Cardiac septum (tissue), 1 donor: ENCODE data around the gene COA8. TPM values are rescaled to one million over a fixed set of nuclear protein-coding genes. Genes with fewer than 3 reads are reported as not detected.
A peak's percentile ranks its signal among the peaks of the same experiment; 100 is the strongest.

ENCODE experiments used
- DNase-seq: peaks from one replicate; pipeline ENCODE4 v3.0.0-alpha.2; 2020; ENCODE audit warnings: low spot score
- intact Hi-C: fragments of 100-400 bp; cut with DNase I; formaldehyde crosslinking; loops from one replicate; pipeline ENCODE4 v1.14.0; 2022
- total RNA-seq: library from RNA; stranded (reverse); fragmentation: NEBNext Ultra II Directional; extraction: Animal tissue kit (Norgen Biotek cat#: 25700); gene quantifications from one replicate; pipeline ENCODE4 v1.2.1, GENCODE V29; 2021
- donor health status: DM: no; HTN: no; CAD: no.

Gene COA8
- total RNA-seq, 1 donor from 2014 or later: 43.8 TPM

DNA sequence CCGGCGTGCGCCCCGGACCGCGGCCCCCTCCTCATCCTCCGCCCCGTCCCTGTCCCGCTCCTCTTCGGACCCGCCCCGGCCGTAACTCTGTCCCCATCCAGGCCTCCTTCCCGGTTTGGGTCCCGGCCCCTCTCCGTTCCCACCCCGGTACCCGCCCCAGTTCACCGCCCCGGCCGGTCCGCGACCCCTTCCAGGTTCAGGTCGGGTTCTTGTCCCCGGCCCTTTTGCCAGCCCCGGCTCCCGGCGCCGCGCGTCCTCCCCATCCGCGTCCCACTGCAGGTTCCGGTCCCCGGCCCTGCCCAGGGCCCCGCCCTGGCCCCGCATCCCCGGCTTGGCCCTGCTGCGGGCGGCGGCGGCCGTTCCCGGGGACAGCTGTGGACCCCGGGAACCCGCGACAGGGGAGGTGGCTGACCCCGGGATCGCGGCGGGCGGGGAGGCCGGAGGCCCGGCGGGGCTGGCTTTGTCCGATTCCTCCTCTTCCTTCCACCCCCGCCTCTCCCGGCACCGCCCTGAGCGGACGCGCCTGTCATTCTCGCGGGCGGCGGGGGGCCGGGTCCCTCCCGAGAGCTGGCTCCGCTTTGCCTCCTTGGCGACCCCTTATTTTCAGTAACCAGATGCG, 66.9 kb downstream of the COA8 start:
- intact Hi-C loops: loop anchor here (5.0 kb wide), 2 partner anchors 52 to 88 kb away; partner anchors contain the start of genes XRCC3 and ZFYVE21
- peak; percentile 88 for DNase-seq

DNA sequence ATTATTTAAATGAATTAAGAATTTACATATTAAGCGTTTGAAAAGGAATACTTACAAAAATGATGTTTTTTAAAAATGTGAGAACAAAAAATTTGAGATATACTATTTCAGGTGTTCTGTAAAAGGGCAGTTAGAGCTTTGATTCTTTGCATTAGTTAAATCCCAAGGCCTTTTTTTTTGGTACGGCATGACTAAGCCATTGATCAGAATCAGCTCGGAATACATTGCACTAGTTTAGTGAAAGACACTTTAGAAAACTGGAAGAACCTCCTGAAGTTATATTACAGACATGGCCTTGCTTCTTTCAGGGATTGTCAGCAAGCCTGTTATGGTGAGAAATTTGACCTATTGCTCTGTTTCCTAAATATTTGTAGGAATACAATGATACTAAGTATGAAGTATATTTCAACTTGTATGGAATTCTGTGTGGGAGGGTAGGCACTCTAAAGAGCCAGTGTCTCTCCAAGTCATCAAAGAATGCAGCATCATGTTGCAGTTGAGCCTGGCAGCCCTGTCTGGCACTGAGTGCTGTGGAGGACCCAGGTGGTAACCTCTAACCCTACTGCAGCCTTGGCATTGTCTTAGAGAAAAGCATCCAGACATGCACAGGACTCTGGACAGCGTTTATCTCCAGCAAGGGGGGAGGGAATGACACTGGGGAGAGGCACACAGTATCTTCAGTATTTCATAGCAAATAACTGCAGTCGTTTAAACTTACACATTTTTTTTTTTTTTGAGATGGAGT, 67.8 kb downstream of the COA8 start:
- intact Hi-C loops: no loop called here
- no peak for DNase-seq

DNA sequence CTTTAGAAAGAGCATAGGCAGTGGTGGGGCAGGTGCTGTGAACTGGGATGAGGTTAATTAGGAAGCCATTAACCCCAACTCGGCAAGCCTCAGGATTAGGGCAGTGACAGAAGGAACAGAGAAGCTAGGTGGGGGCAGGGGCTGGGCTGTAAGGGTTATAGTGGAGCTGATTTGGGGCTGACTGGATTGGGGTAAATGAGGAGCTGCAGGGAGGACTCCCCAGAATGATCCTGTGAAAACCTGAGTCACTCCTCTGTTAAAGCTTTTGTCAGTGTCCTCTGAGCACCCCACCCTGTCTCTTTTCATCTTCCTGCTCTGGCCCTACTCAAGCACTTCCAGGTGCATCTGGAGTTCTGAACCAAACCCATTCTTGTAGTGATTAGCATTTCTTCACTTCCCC, 70.6 kb downstream of the COA8 start:
- intact Hi-C loops: no loop called here
- no peak for DNase-seq

DNA sequence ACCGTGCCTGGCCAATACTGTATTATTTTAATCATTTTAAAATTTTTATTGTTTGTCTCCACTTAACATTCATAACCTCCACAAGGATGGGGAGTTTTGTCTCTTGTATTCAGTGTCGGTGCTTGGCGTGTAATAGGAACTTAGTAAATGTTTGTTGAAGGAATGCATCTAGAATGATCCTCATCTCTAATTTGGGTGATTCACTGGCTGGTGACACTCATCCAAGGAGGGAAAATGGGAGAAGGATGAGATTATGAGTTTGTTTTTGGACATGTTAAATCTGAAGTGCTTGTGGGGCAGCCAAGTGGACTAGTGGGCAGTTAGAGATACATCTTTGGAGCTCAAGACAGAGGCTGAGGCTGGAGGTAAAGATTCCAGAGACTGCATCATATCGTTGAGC, 71.4 kb downstream of the COA8 start:
- intact Hi-C loops: no loop called here
- no peak for DNase-seq

DNA sequence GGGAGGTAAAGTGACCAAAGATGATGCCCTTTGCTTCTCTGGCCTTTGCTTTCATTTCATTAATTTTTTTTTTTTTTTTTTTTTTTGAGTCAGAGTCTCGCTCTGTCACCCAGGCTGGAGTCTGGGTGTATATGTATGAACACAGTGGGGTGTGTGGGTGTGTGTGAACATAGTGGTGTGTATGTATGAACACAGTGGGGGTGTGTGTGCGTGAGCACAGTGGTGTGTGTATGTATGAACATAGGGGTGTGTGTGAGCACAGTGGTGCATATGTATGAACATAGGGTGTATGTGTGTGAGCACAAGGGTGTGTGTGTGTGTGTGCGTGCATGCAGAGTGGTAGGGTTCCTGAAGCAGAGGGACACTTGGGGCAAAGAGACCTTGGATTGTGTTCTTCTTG, 75.8 kb downstream of the COA8 start:
- intact Hi-C loops: no loop called here
- DNase-seq: no peak

Other genes starting within 250 kb of the COA8 start
- gene EIF5, start 228.7 kb upstream of the COA8 start, total RNA-seq: 222 TPM
- 69.4 TPM for gene MARK3, start 177.5 kb upstream of the COA8 start, total RNA-seq
- 327 TPM for gene CKB, start 40.1 kb upstream of the COA8 start, total RNA-seq
- 5.2 TPM for gene TRMT61A, start 33.8 kb upstream of the COA8 start, total RNA-seq
- 20.1 TPM for gene BAG5, start 303 bp upstream of the COA8 start, total RNA-seq
- gene KLC1, start 66.3 kb downstream of the COA8 start, total RNA-seq: 219 TPM
- gene XRCC3, start 152.5 kb downstream of the COA8 start, total RNA-seq: 3.9 TPM
- 60.9 TPM for gene ZFYVE21, start 152.8 kb downstream of the COA8 start, total RNA-seq